Measurements from ENCODE around the gene PRPF40B. TPM values are rescaled to one million over a fixed set of nuclear protein-coding genes. Genes with fewer than 3 reads are reported as not detected.
A peak's percentile ranks its signal among the peaks of the same experiment; 100 is the strongest.

Gene PRPF40B
- total RNA-seq, 6 experiments from 2014 or later = 4.7 to 8.2 (median 6.3) TPM

- no peaks in the 10 kb centered on the region for H3K27me3 ChIP-seq
- DNase-seq (no peak), ATAC-seq (no peak)
- intact Hi-C loops (cut with DNase I) = no loop called here
- TF ChIP-seq, protein P1, sequence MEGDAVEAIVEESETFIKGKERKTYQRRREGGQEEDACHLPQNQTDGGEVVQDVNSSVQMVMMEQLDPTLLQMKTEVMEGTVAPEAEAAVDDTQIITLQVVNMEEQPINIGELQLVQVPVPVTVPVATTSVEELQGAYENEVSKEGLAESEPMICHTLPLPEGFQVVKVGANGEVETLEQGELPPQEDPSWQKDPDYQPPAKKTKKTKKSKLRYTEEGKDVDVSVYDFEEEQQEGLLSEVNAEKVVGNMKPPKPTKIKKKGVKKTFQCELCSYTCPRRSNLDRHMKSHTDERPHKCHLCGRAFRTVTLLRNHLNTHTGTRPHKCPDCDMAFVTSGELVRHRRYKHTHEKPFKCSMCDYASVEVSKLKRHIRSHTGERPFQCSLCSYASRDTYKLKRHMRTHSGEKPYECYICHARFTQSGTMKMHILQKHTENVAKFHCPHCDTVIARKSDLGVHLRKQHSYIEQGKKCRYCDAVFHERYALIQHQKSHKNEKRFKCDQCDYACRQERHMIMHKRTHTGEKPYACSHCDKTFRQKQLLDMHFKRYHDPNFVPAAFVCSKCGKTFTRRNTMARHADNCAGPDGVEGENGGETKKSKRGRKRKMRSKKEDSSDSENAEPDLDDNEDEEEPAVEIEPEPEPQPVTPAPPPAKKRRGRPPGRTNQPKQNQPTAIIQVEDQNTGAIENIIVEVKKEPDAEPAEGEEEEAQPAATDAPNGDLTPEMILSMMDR (IDR thresholded peaks at IDR 0.05) = no peak
- no peak for TF ChIP-seq POLR2A (IDR thresholded peaks at IDR 0.05)
- no peaks in the 10 kb centered on the region for H3K36me3 ChIP-seq
- H3K27ac ChIP-seq = no peak overlapping the region
- H3K4me1 ChIP-seq = peaks cover 0 to 7% (median 3%) of the 10 kb centered on the region in 4 donors
- whole genome bisulfite sequencing (ENCODE audit: insufficient coverage, low coverage, low lambda C conversion rate, missing lambda C conversion rate) = 63% methylated on average over 3 of the region's 3 CpGs
- no peaks in the 10 kb centered on the region for H3K9me3 ChIP-seq
- no peak overlapping the region for H3K4me3 ChIP-seq
Measured at GRCh38 chr12:49661191-49661590, 37.8 kb downstream of the PRPF40B start.

DNA sequence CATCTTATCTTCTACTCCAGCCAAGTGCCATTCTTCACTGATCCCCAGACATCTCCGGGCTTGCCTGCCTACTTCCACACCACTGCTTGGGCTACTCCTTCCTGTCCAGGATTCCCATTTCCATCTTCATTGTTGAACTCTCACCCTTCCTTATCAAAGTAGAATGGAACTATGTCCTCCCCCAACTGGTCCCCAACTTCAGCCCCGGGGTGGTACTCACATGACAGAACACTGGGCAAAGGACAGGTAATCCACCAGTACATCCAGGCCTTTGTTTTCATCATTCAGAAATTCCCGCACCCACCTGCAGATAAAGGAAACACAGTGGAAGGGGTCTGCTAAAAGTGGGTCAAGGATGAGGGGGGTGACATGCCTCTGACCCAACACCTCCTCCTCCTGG is 38.4 kb downstream of the PRPF40B start:
- no peaks in the 10 kb centered on the region for H3K36me3 ChIP-seq
- no peaks in the 10 kb centered on the region for H3K9me3 ChIP-seq
- peaks cover 0 to 7% (median 3%) of the 10 kb centered on the region in 4 donors for H3K4me1 ChIP-seq
- no peaks in the 10 kb centered on the region for H3K27me3 ChIP-seq
- H3K4me3 ChIP-seq = no peak overlapping the region
- intact Hi-C loops (cut with DNase I) = no loop called here
- 100% methylated on average over 1 of the region's 3 CpGs for WGBS (ENCODE audit: insufficient coverage, low coverage, low lambda C conversion rate, missing lambda C conversion rate)
- ATAC-seq = no peak
- DNase-seq = no peak
- TF ChIP-seq, protein P1 (IDR thresholded peaks at IDR 0.05) = no peak
- TF ChIP-seq POLR2A (IDR thresholded peaks at IDR 0.05) = no peak
- no peak overlapping the region for H3K27ac ChIP-seq

- peak; percentile 57 to 66 (median 62) for DNase-seq
Measured at GRCh38 chr12:49662998-49663843, 39.9 kb downstream of the PRPF40B start.

GRCh38 chr12:49664167-49664566 is 40.8 kb downstream of the PRPF40B start:
- DNase-seq = no peak

More at GRCh38 chr12:49662998-49663843, 39.9 kb downstream of the PRPF40B start:
- no peak overlapping the region for H3K4me3 ChIP-seq
- H3K9me3 ChIP-seq = no peaks in the 10 kb centered on the region
- WGBS (ENCODE audit: insufficient coverage, low coverage, low lambda C conversion rate, missing lambda C conversion rate) = 32% methylated on average over 3 of the region's 5 CpGs
- H3K36me3 ChIP-seq = no peaks in the 10 kb centered on the region
- H3K27ac ChIP-seq = peak overlapping the region; percentile 44 to 82 (median 61)
- H3K4me1 ChIP-seq = peaks cover 0 to 7% (median 3%) of the 10 kb centered on the region in 4 donors
- H3K27me3 ChIP-seq = no peaks in the 10 kb centered on the region
- ATAC-seq = peak; percentile 82 to 90 (median 87)
- no peak for TF ChIP-seq POLR2A (IDR thresholded peaks at IDR 0.05)
- TF ChIP-seq, protein P1 (IDR thresholded peaks at IDR 0.05) = no peak
- intact Hi-C loops (cut with DNase I) = no loop called here

More at GRCh38 chr12:49664167-49664566, 40.8 kb downstream of the PRPF40B start:
- peak overlapping the region in 2 of 3 donors; percentile 24 to 82 for H3K27ac ChIP-seq
- no peak for TF ChIP-seq POLR2A (IDR thresholded peaks at IDR 0.05)
- TF ChIP-seq, protein P1 (IDR thresholded peaks at IDR 0.05) = no peak
- intact Hi-C loops (cut with DNase I) = no loop called here
- no peaks in the 10 kb centered on the region for H3K36me3 ChIP-seq
- no peaks in the 10 kb centered on the region for H3K9me3 ChIP-seq
- 98% methylated on average over 4 of the region's 4 CpGs for WGBS (ENCODE audit: insufficient coverage, low coverage, low lambda C conversion rate, missing lambda C conversion rate)
- H3K4me3 ChIP-seq = no peak overlapping the region
- no peak for ATAC-seq
- no peaks in the 10 kb centered on the region for H3K27me3 ChIP-seq
- peaks cover 0 to 7% (median 3%) of the 10 kb centered on the region in 4 donors for H3K4me1 ChIP-seq

All from right lobe of liver (tissue), 6 donors.